ENCODE measurements around the gene RAMP2. TPM values are rescaled to one million over a fixed set of nuclear protein-coding genes. Genes with fewer than 3 reads are reported as not detected.

The RAMP2 gene
- total and polyA plus RNA-seq, 9 donors: 4.4 to 98.5 (median 23.5) TPM

DNA sequence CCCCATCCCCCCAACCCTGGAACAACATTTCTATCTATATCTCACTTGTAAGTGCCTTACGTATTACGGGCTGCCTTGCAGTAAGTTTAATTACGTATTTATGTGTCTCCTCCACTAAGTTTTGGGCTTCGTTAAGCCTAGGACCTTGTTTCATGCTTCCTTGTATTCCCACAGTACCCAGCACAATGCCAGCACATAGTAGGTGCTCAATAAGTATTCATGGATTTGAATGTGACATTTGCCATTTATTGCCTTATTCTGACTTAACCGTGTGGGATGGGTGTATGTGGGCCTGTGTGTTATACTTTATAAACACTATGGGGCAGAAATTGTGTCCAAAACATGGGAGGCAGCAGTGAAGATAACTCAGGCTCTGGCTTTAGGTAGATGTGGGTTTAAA, 31.5 kb downstream of the RAMP2 start:
- no peaks in the 10 kb centered on the region for H3K4me1 ChIP-seq (ENCODE audit: insufficient read depth)
- intact Hi-C loops (cut with DNase I): no loop called here
- TF ChIP-seq EP300 (IDR thresholded peaks at IDR 0.05) (no peak), CTCF (IDR thresholded peaks at IDR 0.05) (no peak), POLR2A (IDR thresholded peaks at IDR 0.05) (no peak)
- no peak for DNase-seq
- 40 to 52% (median 47%) methylated on average over 5 of the region's 5 CpGs for WGBS, 3 donors
- no peaks in the 10 kb centered on the region for H3K27me3 ChIP-seq
- H3K4me3 ChIP-seq: no peak overlapping the region
- no peaks in the 10 kb centered on the region for H3K36me3 ChIP-seq
- H3K27ac ChIP-seq: no peak overlapping the region
- H3K9me3 ChIP-seq: no peaks in the 10 kb centered on the region

- no peak for DNase-seq
- Histone ChIP-seq H3K27me3 (no peaks in the 10 kb centered on the region), H3K27ac (no peak overlapping the region), H3K9me3 (no peaks in the 10 kb centered on the region), H3K4me1 (ENCODE audit: insufficient read depth) (peaks cover 10% of the 10 kb centered on the region), H3K4me3 (no peak overlapping the region), H3K36me3 (no peaks in the 10 kb centered on the region)
- intact Hi-C loops (cut with DNase I): no loop called here
- 56 to 70% (median 58%) methylated on average over 4 of the region's 4 CpGs for WGBS, 3 donors
- no peak for TF ChIP-seq POLR2A (IDR thresholded peaks at IDR 0.05)
- TF ChIP-seq CTCF (IDR thresholded peaks at IDR 0.05): no peak
- TF ChIP-seq EP300 (IDR thresholded peaks at IDR 0.05): no peak
Observed at GRCh38 chr17:42795061-42795460, 34.0 kb downstream of the RAMP2 start.

DNA sequence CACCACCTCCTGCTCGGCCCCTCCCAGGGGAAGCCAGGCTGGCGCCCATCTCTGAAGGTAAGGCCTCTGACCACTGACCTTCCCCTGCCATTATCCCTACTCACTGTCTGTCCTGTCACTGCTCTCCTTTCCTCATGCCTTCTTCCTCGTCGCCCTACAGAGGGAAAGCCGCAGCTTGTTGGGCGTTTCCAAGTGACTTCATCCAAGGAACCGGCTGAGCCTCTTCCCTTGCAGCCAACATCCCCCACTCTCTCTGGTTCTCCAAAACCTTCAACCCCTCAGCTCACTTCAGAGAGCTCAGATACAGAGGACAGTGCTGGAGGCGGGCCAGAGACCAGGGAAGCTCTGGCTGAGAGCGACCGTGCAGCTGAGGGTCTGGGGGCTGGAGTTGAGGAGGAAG, 34.4 kb downstream of the RAMP2 start:
- Histone ChIP-seq H3K36me3 (no peaks in the 10 kb centered on the region), H3K27me3 (no peaks in the 10 kb centered on the region), H3K4me3 (no peak overlapping the region), H3K27ac (no peak overlapping the region), H3K4me1 (ENCODE audit: insufficient read depth) (peaks cover 10% of the 10 kb centered on the region), H3K9me3 (no peaks in the 10 kb centered on the region)
- DNase-seq: no peak
- 79 to 83% (median 79%) methylated on average over 10 of the region's 10 CpGs for WGBS, 3 donors
- intact Hi-C loops (cut with DNase I): no loop called here
- TF ChIP-seq CTCF (IDR thresholded peaks at IDR 0.05) (no peak), EP300 (IDR thresholded peaks at IDR 0.05) (no peak), POLR2A (IDR thresholded peaks at IDR 0.05) (no peak)

DNA sequence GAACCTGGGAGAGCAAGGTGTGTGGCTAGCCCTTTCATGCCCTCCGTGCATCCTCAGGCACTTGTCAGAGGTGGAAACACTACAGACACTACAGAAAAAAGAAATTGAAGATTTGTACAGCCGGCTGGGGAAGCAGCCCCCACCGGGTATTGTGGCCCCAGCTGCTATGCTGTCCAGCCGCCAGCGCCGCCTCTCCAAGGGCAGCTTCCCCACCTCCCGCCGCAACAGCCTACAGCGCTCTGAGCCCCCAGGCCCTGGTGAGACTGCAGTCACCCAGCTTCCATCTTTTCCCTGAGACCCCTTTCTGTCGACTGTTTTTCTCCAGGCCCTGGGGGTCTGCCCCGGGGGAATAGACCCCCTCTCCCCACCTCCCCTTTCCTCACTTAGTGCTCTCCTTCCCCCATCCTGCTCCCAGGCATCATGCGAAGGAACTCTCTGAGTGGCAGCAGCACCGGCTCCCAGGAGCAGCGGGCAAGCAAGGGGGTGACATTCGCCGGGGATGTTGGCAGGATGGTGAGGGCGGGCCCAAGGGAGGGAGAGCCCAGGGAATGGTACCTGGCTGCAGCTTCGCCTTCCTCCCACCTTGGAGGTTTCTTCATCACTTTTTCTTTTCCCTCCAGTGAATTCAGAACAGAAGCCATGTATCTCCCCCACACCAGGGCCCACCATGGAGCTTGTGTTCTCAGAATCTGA, 35.2 kb downstream of the RAMP2 start:
- Histone ChIP-seq H3K4me3 (no peak overlapping the region), H3K9me3 (no peaks in the 10 kb centered on the region), H3K27me3 (no peaks in the 10 kb centered on the region), H3K4me1 (ENCODE audit: insufficient read depth) (peaks cover 10% of the 10 kb centered on the region), H3K27ac (no peak overlapping the region), H3K36me3 (no peaks in the 10 kb centered on the region)
- intact Hi-C loops (cut with DNase I): no loop called here
- TF ChIP-seq CTCF (IDR thresholded peaks at IDR 0.05) (no peak), EP300 (IDR thresholded peaks at IDR 0.05) (no peak), POLR2A (IDR thresholded peaks at IDR 0.05) (no peak)
- no peak for DNase-seq
- WGBS, 3 donors: 85 to 91% (median 91%) methylated on average over 18 of the region's 18 CpGs

Measured in ovary (tissue), 9 donors.